Tibial artery (tissue), 4 donors: Measurements from ENCODE around the gene KDM1A.

ENCODE experiments used
- DNase-seq, 2 donors: peaks; one replicate each; pipeline ENCODE4 v3.0.0-alpha.2; 2019
- H3K27ac ChIP-seq, 2 donors: fragments of 200-600 bp; sonication (generic) in 1 of 2; 1 replicate in 1 of 2; 2 replicates in 1 of 2; pipeline ENCODE4 v1.5.1; 2018 to 2019; ENCODE audit warnings: mild to moderate bottlenecking in 1 of 2
- H3K27me3 ChIP-seq, 2 donors: fragments of 200-600 bp; sonication (generic) in 1 of 2; one replicate each; pipeline versions ENCODE4 v1.5.1 to v1.6.0; 2016 to 2019
- H3K36me3 ChIP-seq, 3 donors: fragments of 200-600 bp; sonication (generic) in 2 of 3; one replicate each; pipeline ENCODE4 v1.5.1; 2016 to 2019; ENCODE audit warnings: mild to moderate bottlenecking in 2 of 3
- H3K4me1 ChIP-seq, 4 donors: fragments of 200-600 bp; sonication (generic) in 2 of 4; 1 replicate in 3 of 4; 2 replicates in 1 of 4; pipeline ENCODE4 v1.5.1; 2016 to 2019
- H3K4me3 ChIP-seq, 2 donors: fragments of 200-600 bp; sonication (generic) in 1 of 2; 1 replicate in 1 of 2; 2 replicates in 1 of 2; pipeline ENCODE4 v1.5.1; 2018 to 2019; ENCODE audit warnings: mild to moderate bottlenecking in 2 of 2
- H3K9me3 ChIP-seq, 3 donors: fragments of 200-600 bp; sonication (generic) in 1 of 3; one replicate each; pipeline ENCODE4 v1.5.1; 2016 to 2019
- intact Hi-C: fragments of 100-400 bp; cut with DNase I; formaldehyde crosslinking; loops from one replicate; pipeline ENCODE4 v1.15.0; 2023; ENCODE audit warnings: low total_unique reads
- TF ChIP-seq, protein P1 (sequence below), 2 experiments: fragments of 200-600 bp in 1 of 2; fragments of 450-650 bp in 1 of 2; IDR thresholded peaks; one replicate each; pipeline ENCODE4 v1.5.1; 2017 to 2019; ENCODE audit warnings: antibody characterized with exemption in 2 of 2, mild to moderate bottlenecking in 1 of 2, moderate library complexity in 1 of 2

KDM1A gene

DNA sequence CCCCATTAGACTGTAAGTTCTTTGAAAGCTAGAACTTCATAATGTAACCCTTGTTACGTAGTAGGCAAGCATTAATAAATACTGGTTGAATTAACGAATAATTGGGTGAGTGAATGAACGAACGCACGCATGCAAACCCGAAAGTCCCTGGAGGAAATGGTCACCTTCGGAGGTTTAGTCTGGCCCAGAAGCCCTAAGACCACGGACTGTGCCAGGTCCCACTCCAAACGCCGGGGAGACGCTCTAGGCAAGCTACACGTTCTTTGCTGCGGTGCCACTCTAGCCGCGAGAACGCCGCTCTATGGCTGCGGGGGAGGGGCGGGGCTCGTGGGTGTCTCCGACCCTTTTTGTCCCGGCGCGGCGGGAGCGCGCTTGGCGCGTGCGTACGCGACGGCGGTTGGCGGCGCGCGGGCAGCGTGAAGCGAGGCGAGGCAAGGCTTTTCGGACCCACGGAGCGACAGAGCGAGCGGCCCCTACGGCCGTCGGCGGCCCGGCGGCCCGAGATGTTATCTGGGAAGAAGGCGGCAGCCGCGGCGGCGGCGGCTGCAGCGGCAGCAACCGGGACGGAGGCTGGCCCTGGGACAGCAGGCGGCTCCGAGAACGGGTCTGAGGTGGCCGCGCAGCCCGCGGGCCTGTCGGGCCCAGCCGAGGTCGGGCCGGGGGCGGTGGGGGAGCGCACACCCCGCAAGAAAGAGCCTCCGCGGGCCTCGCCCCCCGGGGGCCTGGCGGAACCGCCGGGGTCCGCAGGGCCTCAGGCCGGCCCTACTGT is at the start of gene KDM1A:
Gene KDM1A, plus strand, starts transcription at position 375 of the 769 bp plus-strand sequence. Its CDS starts 129 bp downstream, at position 504.
- no peaks in the 10 kb centered on the region for H3K36me3 ChIP-seq
- intact Hi-C loops = loop anchor here (5.0 kb wide), 1 partner anchor 148 kb away; the partner anchor contains the start of gene LUZP1
- H3K27me3 ChIP-seq = no peaks in the 10 kb centered on the region
- peak; percentile 97 to 98 for DNase-seq
- TF ChIP-seq, protein P1, sequence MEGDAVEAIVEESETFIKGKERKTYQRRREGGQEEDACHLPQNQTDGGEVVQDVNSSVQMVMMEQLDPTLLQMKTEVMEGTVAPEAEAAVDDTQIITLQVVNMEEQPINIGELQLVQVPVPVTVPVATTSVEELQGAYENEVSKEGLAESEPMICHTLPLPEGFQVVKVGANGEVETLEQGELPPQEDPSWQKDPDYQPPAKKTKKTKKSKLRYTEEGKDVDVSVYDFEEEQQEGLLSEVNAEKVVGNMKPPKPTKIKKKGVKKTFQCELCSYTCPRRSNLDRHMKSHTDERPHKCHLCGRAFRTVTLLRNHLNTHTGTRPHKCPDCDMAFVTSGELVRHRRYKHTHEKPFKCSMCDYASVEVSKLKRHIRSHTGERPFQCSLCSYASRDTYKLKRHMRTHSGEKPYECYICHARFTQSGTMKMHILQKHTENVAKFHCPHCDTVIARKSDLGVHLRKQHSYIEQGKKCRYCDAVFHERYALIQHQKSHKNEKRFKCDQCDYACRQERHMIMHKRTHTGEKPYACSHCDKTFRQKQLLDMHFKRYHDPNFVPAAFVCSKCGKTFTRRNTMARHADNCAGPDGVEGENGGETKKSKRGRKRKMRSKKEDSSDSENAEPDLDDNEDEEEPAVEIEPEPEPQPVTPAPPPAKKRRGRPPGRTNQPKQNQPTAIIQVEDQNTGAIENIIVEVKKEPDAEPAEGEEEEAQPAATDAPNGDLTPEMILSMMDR (IDR thresholded peaks at IDR 0.05) = no peak
- H3K9me3 ChIP-seq = peaks cover 0 to 2% (median 0%) of the 10 kb centered on the region in 3 donors
- peaks cover 0 to 16% (median 8%) of the 10 kb centered on the region in 4 donors for H3K4me1 ChIP-seq
- H3K27ac ChIP-seq = peak within 1 kb of the TSS; percentile 83 to 87
- H3K4me3 ChIP-seq = peak within 1 kb of the TSS; percentile 78 to 98

DNA sequence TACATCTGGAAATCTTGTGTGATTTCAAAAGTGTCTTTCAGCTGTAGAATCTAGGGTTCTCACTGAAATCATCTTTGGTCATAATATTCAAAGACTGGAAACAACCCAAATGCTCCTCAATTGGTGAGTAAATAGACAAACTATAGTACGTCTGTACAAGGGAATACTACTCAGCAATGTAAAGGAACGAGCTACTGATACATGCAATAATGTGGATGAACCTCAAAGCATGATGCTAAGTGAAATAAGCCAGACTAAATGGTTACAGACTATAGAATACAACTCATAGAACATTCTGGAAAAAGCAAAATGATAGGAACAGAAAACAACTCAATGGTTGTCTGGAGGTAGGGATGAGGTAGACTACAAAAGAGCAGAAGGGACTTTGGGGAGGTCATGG is 49.2 kb upstream of the KDM1A start:
- Histone ChIP-seq H3K27ac (no peak overlapping the region), H3K9me3 (peaks cover 0 to 14% (median 13%) of the 10 kb centered on the region in 3 donors), H3K36me3 (no peaks in the 10 kb centered on the region), H3K4me1 (no peaks in the 10 kb centered on the region), H3K4me3 (no peak overlapping the region), H3K27me3 (peaks cover 0 to 73% of the 10 kb centered on the region in 2 donors)
- intact Hi-C loops = no loop called here
- TF ChIP-seq, protein P1 (IDR thresholded peaks at IDR 0.05) = no peak
- DNase-seq = no peak

DNA sequence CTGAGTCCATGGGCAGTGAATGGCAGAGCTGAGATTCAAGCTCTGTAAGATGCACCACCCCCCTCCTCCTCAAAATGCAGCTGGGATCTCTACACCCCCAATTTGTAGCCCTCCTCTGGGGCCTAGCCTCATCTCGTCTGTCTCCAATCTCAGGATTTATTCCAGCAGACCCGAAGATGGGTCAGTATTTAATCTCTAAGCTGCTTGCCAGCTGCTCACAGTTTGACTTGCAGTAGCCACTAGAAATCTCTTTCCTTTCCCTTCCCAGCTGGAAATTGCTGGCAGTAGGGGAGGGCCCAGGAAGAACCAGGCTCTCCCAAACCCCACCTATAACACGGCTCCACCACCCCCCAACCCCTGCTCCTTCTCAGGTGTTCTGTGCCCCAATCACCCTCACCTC is 48.1 kb upstream of the KDM1A start:
- Histone ChIP-seq H3K4me1 (no peaks in the 10 kb centered on the region), H3K27ac (no peak overlapping the region), H3K4me3 (no peak overlapping the region), H3K27me3 (peaks cover 0 to 78% of the 10 kb centered on the region in 2 donors), H3K9me3 (peaks cover 0 to 11% (median 10%) of the 10 kb centered on the region in 3 donors), H3K36me3 (no peaks in the 10 kb centered on the region)
- TF ChIP-seq, protein P1 (IDR thresholded peaks at IDR 0.05) = no peak
- intact Hi-C loops = no loop called here
- no peak for DNase-seq

DNA sequence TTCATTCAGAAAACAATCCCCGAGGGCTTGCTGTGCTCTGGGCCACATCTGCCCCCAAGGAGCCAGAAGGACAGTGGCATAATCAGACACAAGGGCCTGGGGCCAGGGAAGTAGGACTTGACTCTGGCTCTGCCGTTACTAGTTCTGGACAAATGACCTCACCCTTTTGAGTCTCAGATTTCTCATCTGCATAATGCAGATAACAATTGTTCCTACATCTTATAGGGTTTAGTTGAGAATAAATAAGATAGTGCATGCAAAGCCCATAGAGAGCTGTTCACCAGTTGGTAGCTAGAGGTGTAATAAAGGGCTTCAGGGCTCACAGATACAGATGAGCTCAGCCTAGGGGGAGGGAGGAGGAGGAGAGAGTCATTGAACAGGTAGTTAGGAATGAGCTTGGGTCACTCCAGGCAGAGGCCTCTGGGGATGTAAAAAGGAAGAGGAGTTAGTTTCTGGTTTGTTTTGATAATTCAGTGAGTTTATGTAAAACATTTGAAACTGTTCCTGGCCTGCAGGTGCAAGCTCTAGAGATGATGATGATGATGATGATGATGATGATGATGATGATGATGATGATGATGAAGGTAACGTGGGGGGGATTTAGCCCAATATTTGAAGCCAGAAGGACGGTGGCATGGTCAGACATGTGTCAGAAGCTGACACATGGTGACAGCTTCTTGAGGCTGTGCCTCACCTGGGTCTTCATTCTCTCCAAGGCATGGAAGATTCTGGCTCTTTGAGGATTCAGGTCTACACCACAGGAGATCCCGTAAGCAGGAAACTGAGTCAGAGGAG is 47.5 kb upstream of the KDM1A start:
- H3K27ac ChIP-seq = no peak overlapping the region
- DNase-seq = no peak
- H3K27me3 ChIP-seq = peaks cover 0 to 75% of the 10 kb centered on the region in 2 donors
- no peaks in the 10 kb centered on the region for H3K4me1 ChIP-seq
- H3K36me3 ChIP-seq = no peaks in the 10 kb centered on the region
- H3K4me3 ChIP-seq = no peak overlapping the region
- TF ChIP-seq, protein P1 (IDR thresholded peaks at IDR 0.05) = no peak
- H3K9me3 ChIP-seq = peaks cover 0 to 4% (median 4%) of the 10 kb centered on the region in 3 donors
- intact Hi-C loops = no loop called here

DNA sequence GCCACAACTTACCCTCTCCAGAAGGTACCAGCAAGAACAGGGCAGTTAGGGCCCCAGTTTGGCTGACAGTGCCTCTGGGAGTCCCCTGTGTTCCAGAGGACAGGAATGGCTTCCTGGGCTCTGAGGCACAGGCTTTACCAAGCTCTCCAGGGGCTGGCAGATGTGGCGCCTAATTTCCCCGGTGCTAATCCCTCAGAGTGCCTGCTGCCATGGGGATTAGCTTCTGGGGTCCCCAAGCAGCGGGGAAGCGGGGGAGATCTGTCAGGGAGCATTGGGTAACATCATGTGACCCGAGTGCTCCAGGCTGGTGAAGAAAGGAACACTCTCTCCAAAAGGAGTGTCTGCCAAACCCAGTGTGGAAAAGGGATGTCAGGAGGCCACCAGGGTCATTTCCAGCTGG is 46.5 kb upstream of the KDM1A start, which contains the start of gene LACTBL1:
Gene LACTBL1, minus strand, starts transcription at position 107 of the 400 bp plus-strand sequence. CDS start 550 bp downstream, outside the sequence.
- H3K4me3 ChIP-seq = no peak within 1 kb of the TSS
- peaks cover 0 to 66% of the 10 kb centered on the region in 2 donors for H3K27me3 ChIP-seq
- intact Hi-C loops = no loop called here
- H3K27ac ChIP-seq = no peak within 1 kb of the TSS
- TF ChIP-seq, protein P1 (IDR thresholded peaks at IDR 0.05) = no peak
- H3K36me3 ChIP-seq = no peaks in the 10 kb centered on the region
- no peak for DNase-seq
- H3K4me1 ChIP-seq = no peaks in the 10 kb centered on the region
- no peaks in the 10 kb centered on the region for H3K9me3 ChIP-seq
